ENCODE data around the gene ERGIC1. TPM values are rescaled to one million over a fixed set of nuclear protein-coding genes. Genes with fewer than 3 reads are reported as not detected.

ERGIC1 gene
- total and polyA plus RNA-seq, 7 donors = 49.9 to 116 (median 53.9) TPM

DNA sequence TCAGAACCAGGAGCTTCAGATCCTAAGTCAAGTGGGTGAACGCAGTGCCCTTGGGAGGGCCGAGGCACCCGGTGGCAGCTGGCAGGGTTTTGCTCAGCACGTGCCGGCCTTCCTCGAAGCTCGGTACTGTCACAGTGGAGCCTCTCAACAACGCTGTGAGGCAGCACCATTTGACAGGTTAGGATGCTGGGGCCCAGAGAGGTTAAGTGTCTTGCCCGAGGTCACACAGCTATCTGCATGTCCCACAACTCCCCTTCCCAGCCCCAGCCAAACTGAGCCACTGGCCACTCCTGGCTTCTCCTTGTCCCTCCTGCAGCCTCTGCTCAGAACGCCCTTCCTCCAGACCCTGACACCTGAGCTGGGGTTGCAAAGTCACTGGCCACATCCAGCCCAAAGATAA lies 81.5 kb downstream of the ERGIC1 start:
- Histone ChIP-seq H3K27ac (no peak overlapping the region), H3K4me1 (peaks cover 5% of the 10 kb centered on the region), H3K9me3 (no peaks in the 10 kb centered on the region), H3K27me3 (ENCODE audit: insufficient read depth in 3 of 3, low read length in 2 of 3) (no peaks in the 10 kb centered on the region), H3K4me3 (no peak overlapping the region), H3K36me3 (ENCODE audit: insufficient read depth in 1 of 2, low read depth in 1 of 2) (peaks cover 0 to 72% of the 10 kb centered on the region in 2 donors)
- DNase-seq (no peak), ATAC-seq (no peak)
- no peak for TF ChIP-seq CTCF (IDR thresholded peaks at IDR 0.05)
- intact Hi-C loops (cut with DNase I) = no loop called here
- WGBS, 3 donors = 95 to 99% (median 97%) methylated on average over 10 of the region's 10 CpGs

DNA sequence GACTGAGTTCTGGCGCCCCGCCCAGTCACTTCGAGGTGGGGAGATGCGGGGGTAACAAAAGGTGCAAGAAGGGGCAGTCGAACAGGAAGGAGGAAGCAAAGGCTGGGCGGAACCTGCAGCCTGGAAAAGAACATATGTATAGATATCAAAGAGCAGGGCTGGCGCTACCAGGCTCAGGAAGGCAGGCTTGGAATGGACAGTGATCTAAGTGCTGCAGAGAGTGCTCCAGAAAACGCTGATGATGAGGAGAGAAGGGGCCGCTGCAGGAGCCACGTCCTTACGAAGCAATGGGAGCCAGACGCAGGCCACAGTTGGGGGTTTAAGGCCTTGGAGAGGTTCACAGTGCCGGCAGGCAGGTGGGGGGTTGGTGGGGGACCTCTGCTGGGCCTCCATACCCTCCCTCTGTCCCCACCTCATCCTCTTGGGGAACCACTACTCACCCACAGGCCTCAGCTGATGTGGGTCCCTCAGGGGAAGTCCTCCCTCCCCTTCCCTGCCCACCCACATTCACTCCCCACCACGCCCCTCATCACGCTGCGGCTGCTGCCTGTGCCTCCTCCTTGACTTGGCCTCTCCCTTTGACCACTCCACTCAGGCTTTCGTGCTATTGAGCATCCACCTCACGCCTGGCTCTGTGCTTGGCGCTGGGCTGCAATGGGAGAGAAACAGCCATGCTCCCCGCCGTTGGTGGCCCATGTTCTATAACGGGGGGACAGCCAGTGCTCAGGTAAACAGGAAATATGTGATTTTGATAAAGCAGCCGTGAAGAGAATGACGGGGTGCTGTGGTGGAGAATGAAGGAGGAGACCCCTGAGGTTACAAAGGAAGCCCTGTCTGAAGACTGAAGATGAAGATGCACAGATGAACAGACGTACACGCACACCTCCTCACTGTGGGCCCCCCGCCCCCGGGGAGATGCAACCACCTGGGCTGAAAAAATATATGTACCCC lies 84.6 kb downstream of the ERGIC1 start:
- no peak for ATAC-seq
- intact Hi-C loops (cut with DNase I) = no loop called here
- Histone ChIP-seq H3K4me1 (peaks cover 5% of the 10 kb centered on the region), H3K27me3 (ENCODE audit: insufficient read depth in 3 of 3, low read length in 2 of 3) (no peaks in the 10 kb centered on the region), H3K36me3 (ENCODE audit: insufficient read depth in 1 of 2, low read depth in 1 of 2) (peaks cover 0 to 49% of the 10 kb centered on the region in 2 donors), H3K9me3 (no peaks in the 10 kb centered on the region), H3K4me3 (no peak overlapping the region), H3K27ac (no peak overlapping the region)
- DNase-seq = no peak
- WGBS, 3 donors = 79 to 90% (median 86%) methylated on average over 28 of the region's 28 CpGs
- no peak for TF ChIP-seq CTCF (IDR thresholded peaks at IDR 0.05)

- Histone ChIP-seq H3K4me1 (peaks cover 5% of the 10 kb centered on the region), H3K9me3 (no peaks in the 10 kb centered on the region), H3K27ac (peak overlapping the region; percentile 69), H3K4me3 (no peak overlapping the region), H3K36me3 (ENCODE audit: insufficient read depth in 1 of 2, low read depth in 1 of 2) (peaks cover 0 to 40% of the 10 kb centered on the region in 2 donors), H3K27me3 (ENCODE audit: insufficient read depth in 3 of 3, low read length in 2 of 3) (no peaks in the 10 kb centered on the region)
- no peak for TF ChIP-seq CTCF (IDR thresholded peaks at IDR 0.05)
- intact Hi-C loops (cut with DNase I) = no loop called here
- DNase-seq (peak in 1 of 2 donors; percentile 58), ATAC-seq (peak; percentile 41 to 71 (median 71))
- WGBS, 3 donors = 57 to 76% (median 65%) methylated on average over 16 of the region's 16 CpGs
Measured at GRCh38 chr5:172919525-172920446, 85.7 kb downstream of the ERGIC1 start.

- H3K36me3 ChIP-seq (ENCODE audit: insufficient read depth in 1 of 2, low read depth in 1 of 2) = peaks cover 0 to 40% of the 10 kb centered on the region in 2 donors
- DNase-seq = peak in 1 of 2 donors; percentile 75
- 67 to 84% (median 79%) methylated on average over 13 of the region's 13 CpGs for WGBS, 3 donors
- no peaks in the 10 kb centered on the region for H3K27me3 ChIP-seq (ENCODE audit: insufficient read depth in 3 of 3, low read length in 2 of 3)
- H3K9me3 ChIP-seq = no peaks in the 10 kb centered on the region
- intact Hi-C loops (cut with DNase I) = no loop called here
- ATAC-seq = peak; percentile 77 to 93 (median 86)
- H3K4me1 ChIP-seq = peaks cover 5% of the 10 kb centered on the region
- H3K27ac ChIP-seq = peak overlapping the region; percentile 69
- no peak for TF ChIP-seq CTCF (IDR thresholded peaks at IDR 0.05)
- no peak overlapping the region for H3K4me3 ChIP-seq
Measured at GRCh38 chr5:172920447-172920849, 86.4 kb downstream of the ERGIC1 start.
